IMR-90 (cell line): ENCODE results near the gene KLHL6. TPM values are rescaled to one million over a fixed set of nuclear protein-coding genes. Genes with fewer than 3 reads are reported as not detected.

Experiments used
- ATAC-seq: fragments of 200-7000 bp; cut with Tn5 transposase; 2 replicates; pipeline ENCODE4 v1.9.1; 2020; ENCODE audit warnings: low read depth, mild to moderate bottlenecking, moderate library complexity
- BruUV-seq: library from RNA; stranded (reverse); fragments of 400-500 nt; replicated peaks from 2 replicates; lab custom pipeline; 2021; lab: Mats Ljungman, UMichigan
- CTCF ChIA-PET: fragments of 300-600 bp; formaldehyde crosslinking; extraction: SDS; loops from one replicate; lab custom pipeline; 2021; ENCODE audit warnings: antibody characterized with exemption; lab: Yijun Ruan, JAX
- POLR2A ChIA-PET: fragments of 300-600 bp; sonication (Branson Sonifier 250); formaldehyde crosslinking; loops from one replicate; lab custom pipeline; 2022; ENCODE audit warnings: antibody characterized with exemption; ENCODE audit not compliant: unreplicated experiment; lab: Charles Lee
- DNase-seq: peaks from one replicate; pipeline ENCODE4 v3.0.0; 2013
- H2AFZ ChIP-seq: replicated peaks from 2 replicates; pipeline ENCODE3; 2013; ENCODE audit warnings: low read length, mild to moderate bottlenecking; ENCODE audit not compliant: poor library complexity
- H2AK5ac ChIP-seq: 2 replicates; pipeline ENCODE4 v1.6.1; 2013; ENCODE audit warnings: low read depth, low read length, inconsistent platforms
- H2AK9ac ChIP-seq: replicated peaks from 2 replicates; pipeline ENCODE3; 2013; ENCODE audit warnings: mild to moderate bottlenecking, low read depth, low read length, moderate library complexity; ENCODE audit not compliant: poor library complexity
- H2BK120ac ChIP-seq: 2 replicates; pipeline ENCODE4 v1.6.1; 2013; ENCODE audit warnings: low read depth, low read length, inconsistent platforms
- H2BK15ac ChIP-seq: 3 replicates; pipeline ENCODE4 v1.6.1; 2013; ENCODE audit warnings: low read depth, low read length, inconsistent platforms
- H2BK20ac ChIP-seq: 2 replicates; pipeline ENCODE4 v1.6.1; 2013; ENCODE audit warnings: low read depth, mild to moderate bottlenecking, inconsistent platforms, low read length, moderate library complexity
- H2BK5ac ChIP-seq: 2 replicates; pipeline ENCODE4 v1.6.1; 2013; ENCODE audit warnings: mild to moderate bottlenecking, low read depth, low read length, inconsistent platforms; ENCODE audit not compliant: poor library complexity, severe bottlenecking
- H3K14ac ChIP-seq: replicated peaks from 2 replicates; pipeline ENCODE4 v1.6.1; 2013; ENCODE audit warnings: low read depth, low read length, inconsistent platforms
- H3K18ac ChIP-seq: 2 replicates; pipeline ENCODE4 v1.6.1; 2013; ENCODE audit warnings: low read depth, low read length, control low read depth
- H3K23ac ChIP-seq: 2 replicates; pipeline ENCODE4 v1.6.1; 2013; ENCODE audit warnings: low read depth, low read length, inconsistent platforms
- H3K27ac ChIP-seq: 2 replicates; pipeline ENCODE4 v1.5.1; 2013; ENCODE audit warnings: mild to moderate bottlenecking, control low read depth, low read length; ENCODE audit not compliant: insufficient read depth
- H3K27me3 ChIP-seq: 2 replicates; pipeline ENCODE4 v1.6.1; 2013; ENCODE audit warnings: low read length; ENCODE audit not compliant: control insufficient read depth, insufficient read depth
- H3K36me3 ChIP-seq: 2 replicates; pipeline ENCODE4 v1.6.1; 2013; ENCODE audit warnings: low read length, mixed read lengths; ENCODE audit not compliant: control insufficient read depth, insufficient read depth
- H3K4ac ChIP-seq: 2 replicates; pipeline ENCODE4 v1.6.1; 2013; ENCODE audit warnings: low read depth, low read length, inconsistent platforms
- H3K4me1 ChIP-seq: 2 replicates; pipeline ENCODE4 v1.6.1; 2013; ENCODE audit warnings: low read length, mixed read lengths; ENCODE audit not compliant: control insufficient read depth, insufficient read depth
- H3K4me2 ChIP-seq: 2 replicates; pipeline ENCODE4 v1.6.1; 2013; ENCODE audit warnings: low read depth, mild to moderate bottlenecking, control low read depth, low read length, moderate library complexity
- H3K4me3 ChIP-seq: 2 replicates; pipeline ENCODE4 v1.5.1; 2013; ENCODE audit warnings: low read depth, mild to moderate bottlenecking, control low read depth, low read length, moderate library complexity; ENCODE audit not compliant: insufficient read depth
- H3K56ac ChIP-seq: 2 replicates; pipeline ENCODE4 v1.6.1; 2013; ENCODE audit warnings: low read length, inconsistent platforms; ENCODE audit not compliant: insufficient read depth; ENCODE audit errors: extremely low read depth
- H3K79me1 ChIP-seq, 2 experiments: 2 replicates each; pipeline ENCODE4 v1.6.1; 2013; ENCODE audit warnings: low read length in 2 of 2, inconsistent platforms in 1 of 2, low read depth in 1 of 2
- H3K9ac ChIP-seq: 2 replicates; pipeline ENCODE4 v1.6.1; 2013; ENCODE audit warnings: low read depth, low read length, control low read depth
- H3K9me1 ChIP-seq: 2 replicates; pipeline ENCODE4 v1.6.1; 2013; ENCODE audit warnings: low read length, inconsistent platforms; ENCODE audit not compliant: insufficient read depth
- H3K9me3 ChIP-seq: 2 replicates; pipeline ENCODE4 v1.6.1; 2013; ENCODE audit warnings: low read length; ENCODE audit not compliant: control insufficient read depth, insufficient read depth
- H4K20me1 ChIP-seq: 2 replicates; pipeline ENCODE4 v1.6.1; 2013; ENCODE audit warnings: low read length, inconsistent platforms; ENCODE audit not compliant: insufficient read depth
- H4K5ac ChIP-seq: 2 replicates; pipeline ENCODE4 v1.6.1; 2013; ENCODE audit warnings: mild to moderate bottlenecking, low read depth, low read length, control low read depth
- H4K8ac ChIP-seq, 2 experiments: 2 replicates each; pipeline ENCODE4 v1.6.1; 2013; ENCODE audit warnings: low read depth in 2 of 2, low read length in 2 of 2, control low read depth in 1 of 2, inconsistent platforms in 1 of 2
- H4K91ac ChIP-seq: 2 replicates; pipeline ENCODE4 v1.6.1; 2013; ENCODE audit warnings: low read depth, low read length, inconsistent platforms; ENCODE audit not compliant: insufficient read depth
- BHLHE40 ChIP-seq: fragments of 150-350 bp; IDR thresholded peaks from 2 replicates; pipeline ENCODE4 v1.6.1; 2016; ENCODE audit warnings: mild to moderate bottlenecking, low read depth, low read length
- FOS ChIP-seq: fragments of 150-350 bp; IDR thresholded peaks from 2 replicates; pipeline ENCODE4 v1.6.1; 2016; ENCODE audit warnings: low read depth, low read length
- MAFK ChIP-seq: IDR thresholded peaks from 2 replicates; pipeline ENCODE4 v1.6.1; 2012; ENCODE audit warnings: low read depth, low read length, improper control_type of control experiment
- POLR2A ChIP-seq: IDR thresholded peaks from 2 replicates; pipeline ENCODE4 v1.6.1; 2012; ENCODE audit warnings: mild to moderate bottlenecking, low read depth, low read length
- WGBS, 2 experiments: methylation state at CpG; one replicate each; pipeline versions ENCODE4 v1.1.5 to v1.1.7; 2013; ENCODE audit warnings: missing lambda C conversion rate in 2 of 2; ENCODE audit not compliant: insufficient read length in 1 of 2; ENCODE audit errors: extremely low coverage in 2 of 2; 5-methylcytosine and 5-hydroxymethylcytosine counted together
- dilution Hi-C: fragments of 300-500 bp; cut with HindIII; formaldehyde crosslinking; loops from one replicate; pipeline ENCODE4 v1.14.3; 2018; ENCODE audit warnings: low sequenced_read_pairs; ENCODE audit not compliant: unreplicated experiment
- in situ Hi-C: fragments of 300-500 bp; cut with MboI; formaldehyde crosslinking; loops from 3 replicates; pipeline ENCODE4 v1.14.3; 2019; ENCODE audit warnings: low sequenced_read_pairs, inconsistent platforms, mixed read lengths
- intact Hi-C: fragments of 100-400 bp; cut with micrococcal nuclease; formaldehyde crosslinking; loops from 2 replicates; pipeline ENCODE4 v1.10.0; 2022
- polyA plus RNA-seq, 3 experiments: library from polyadenylated mRNA; depleted of rRNA; stranded (reverse); fragments of >200 nt; gene quantifications; 2 replicates each; pipeline ENCODE4 v1.2.3, GENCODE V29; 2012; ENCODE audit warnings: low replicate concordance in 1 of 3
- total RNA-seq: library from RNA; depleted of rRNA; stranded (reverse); fragments of >200 nt; gene quantifications from 2 replicates; pipeline ENCODE4 v1.2.3, GENCODE V29; 2012

Gene KLHL6
- total and polyA plus RNA-seq, 2 of the 4 experiments (the other 2 are of a cell fraction) = not detected

DNA sequence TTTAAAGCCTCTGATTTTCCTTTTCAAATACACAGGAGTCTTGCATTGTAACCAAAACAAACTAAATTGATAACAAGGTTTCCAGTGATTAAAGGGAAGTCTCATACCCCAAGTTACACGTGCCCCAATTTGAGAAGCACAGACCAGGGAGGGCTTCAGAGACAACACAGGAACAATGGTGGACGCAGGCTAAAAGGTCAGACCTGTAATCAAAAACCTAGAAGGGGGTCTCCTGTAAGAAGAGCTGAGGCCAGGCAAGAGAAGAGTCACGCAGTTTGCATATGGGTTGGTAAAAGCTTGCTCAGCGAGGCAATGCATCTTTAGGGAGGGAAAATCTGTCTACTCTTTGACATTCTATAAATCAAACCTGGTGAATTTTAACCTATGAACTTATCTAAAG lies 68.5 kb downstream of the KLHL6 start:
- H3K4me1 ChIP-seq = peaks cover 8% of the 10 kb centered on the region
- no peaks in the 10 kb centered on the region for H3K36me3 ChIP-seq
- H2AFZ ChIP-seq = no peak overlapping the region
- no peaks in the 10 kb centered on the region for H3K9me1 ChIP-seq
- DNase-seq = no peak
- dilution Hi-C loops (no loop called here), in situ Hi-C loops (no loop called here), intact Hi-C loops (no loop called here)
- no peak overlapping the region; the same call in 1 of the 2 replicates for H3K23ac ChIP-seq
- H3K4me3 ChIP-seq = no peak overlapping the region
- H3K9me3 ChIP-seq = no peaks in the 10 kb centered on the region
- BruUV-seq = no TSS peak
- CTCF ChIA-PET = no interaction called here
- no peak overlapping the region for H2AK5ac ChIP-seq
- H4K5ac ChIP-seq = no peak overlapping the region
- H3K79me1 ChIP-seq = no peaks in the 10 kb centered on the region
- H2AK9ac ChIP-seq = no peak overlapping the region
- no CpG with 5 or more reads among the region's 4 CpGs for WGBS, 2 experiments
- H2BK20ac ChIP-seq = no peak overlapping the region
- H3K4ac ChIP-seq = no peak overlapping the region
- no peak overlapping the region for H3K27ac ChIP-seq
- no peak overlapping the region for H3K18ac ChIP-seq
- TF ChIP-seq BHLHE40 (no peak), FOS (no peak), POLR2A (no peak), MAFK (no peak)
- H4K8ac ChIP-seq = no peak overlapping the region
- peaks cover 2% of the 10 kb centered on the region; the same call in 1 of the 2 replicates for H3K27me3 ChIP-seq
- H3K4me2 ChIP-seq = no peak overlapping the region
- no peak overlapping the region for H2BK15ac ChIP-seq
- H2BK5ac ChIP-seq = no peak overlapping the region
- no peak overlapping the region for H2BK120ac ChIP-seq
- no peak for ATAC-seq
- no peak overlapping the region for H3K9ac ChIP-seq
- no peak overlapping the region for H3K14ac ChIP-seq
- no peaks in the 10 kb centered on the region for H4K20me1 ChIP-seq
- no peak overlapping the region for H4K91ac ChIP-seq
- no peak overlapping the region for H3K56ac ChIP-seq
- POLR2A ChIA-PET = no interaction called here
